ENCODE measurements around the gene ZNF628. TPM values are rescaled to one million over a fixed set of nuclear protein-coding genes. Genes with fewer than 3 reads are reported as not detected.

ZNF628 gene
- total RNA-seq, 1 experiment from 2014 or later = 12.3 TPM

GRCh38 chr19:55498246-55498840 is 21.9 kb downstream of the ZNF628 start:
- DNase-seq = no peak
- CTCF ChIA-PET = interaction anchor here (1.2 kb wide), 1 partner anchor 108 kb away, joined by 6 read pairs; the partner anchor contains the start of gene ZNF865
- no peaks in the 10 kb centered on the region for H3K36me3 ChIP-seq (ENCODE audit: control insufficient read depth, insufficient read depth, low read length)
- Mint-ChIP-seq H3K27me3 (ENCODE audit: insufficient read depth, unreplicated experiment) (peaks cover 3% of the 10 kb centered on the region), H3K4me1 (ENCODE audit: low read depth, unreplicated experiment) (peaks cover 20% of the 10 kb centered on the region), H3K4me3 (ENCODE audit: unreplicated experiment) (no peak overlapping the region), H3K9me3 (ENCODE audit: unreplicated experiment) (peaks cover 14% of the 10 kb centered on the region), H3K27ac (ENCODE audit: unreplicated experiment) (no peak overlapping the region), H3K36me3 (ENCODE audit: insufficient read depth, unreplicated experiment) (peaks cover 21% of the 10 kb centered on the region)
- TF ChIP-seq CTCF (IDR thresholded peaks at IDR 0.05; ENCODE audit: insufficient read depth in 1 of 2, low read depth in 1 of 2, low read length in 1 of 2, severe bottlenecking in 1 of 2, unreplicated experiment in 1 of 2) = no peak
- intact Hi-C loops (cut with micrococcal nuclease; ENCODE audit: unreplicated experiment) = no loop called here
- POLR2A ChIA-PET = no interaction called here
- peaks cover 5% of the 10 kb centered on the region for H3K4me1 ChIP-seq
- no TSS peak for BruUV-seq (replicated peaks)
- H3K9me3 ChIP-seq = no peaks in the 10 kb centered on the region
- H3K4me3 ChIP-seq (ENCODE audit: low read depth, low read length) = no peak overlapping the region
- H3K27me3 ChIP-seq (replicated peaks; ENCODE audit: control insufficient read depth, insufficient read depth, low read length) = no peaks in the 10 kb centered on the region

GRCh38 chr19:55500368-55500952 is 24.0 kb downstream of the ZNF628 start:
- no peak overlapping the region for H3K4me3 ChIP-seq (ENCODE audit: low read depth, low read length)
- DNase-seq = no peak
- Mint-ChIP-seq H3K27ac (ENCODE audit: unreplicated experiment) (no peak overlapping the region), H3K4me1 (ENCODE audit: low read depth, unreplicated experiment) (peaks cover 18% of the 10 kb centered on the region), H3K9me3 (ENCODE audit: unreplicated experiment) (peaks cover 18% of the 10 kb centered on the region), H3K27me3 (ENCODE audit: insufficient read depth, unreplicated experiment) (peaks cover 8% of the 10 kb centered on the region), H3K4me3 (ENCODE audit: unreplicated experiment) (no peak overlapping the region), H3K36me3 (ENCODE audit: insufficient read depth, unreplicated experiment) (peaks cover 20% of the 10 kb centered on the region)
- intact Hi-C loops (cut with micrococcal nuclease; ENCODE audit: unreplicated experiment) = loop anchor here (5.0 to 10.0 kb wide), 2 partner anchors 96 to 132 kb away; partner anchors contain the start of gene UBE2S
- no peaks in the 10 kb centered on the region for H3K27me3 ChIP-seq (replicated peaks; ENCODE audit: control insufficient read depth, insufficient read depth, low read length)
- POLR2A ChIA-PET = no interaction called here
- H3K36me3 ChIP-seq (ENCODE audit: control insufficient read depth, insufficient read depth, low read length) = no peaks in the 10 kb centered on the region
- H3K4me1 ChIP-seq = peaks cover 8% of the 10 kb centered on the region; the same call in 1 of the 2 replicates
- peaks cover 4% of the 10 kb centered on the region; the same call in 1 of the 2 replicates for H3K9me3 ChIP-seq
- no TSS peak for BruUV-seq (replicated peaks)
- no peak for TF ChIP-seq CTCF (IDR thresholded peaks at IDR 0.05; ENCODE audit: insufficient read depth in 1 of 2, low read depth in 1 of 2, low read length in 1 of 2, severe bottlenecking in 1 of 2, unreplicated experiment in 1 of 2)
- CTCF ChIA-PET = no interaction called here

GRCh38 chr19:55502197-55502952 is 26.0 kb downstream of the ZNF628 start:
- peaks cover 8% of the 10 kb centered on the region; the same call in 1 of the 2 replicates for H3K4me1 ChIP-seq
- Mint-ChIP-seq H3K4me1 (ENCODE audit: low read depth, unreplicated experiment) (peaks cover 18% of the 10 kb centered on the region), H3K4me3 (ENCODE audit: unreplicated experiment) (no peak overlapping the region), H3K9me3 (ENCODE audit: unreplicated experiment) (peaks cover 18% of the 10 kb centered on the region), H3K36me3 (ENCODE audit: insufficient read depth, unreplicated experiment) (peaks cover 20% of the 10 kb centered on the region), H3K27ac (ENCODE audit: unreplicated experiment) (no peak overlapping the region), H3K27me3 (ENCODE audit: insufficient read depth, unreplicated experiment) (peaks cover 8% of the 10 kb centered on the region)
- no peak for TF ChIP-seq CTCF (IDR thresholded peaks at IDR 0.05; ENCODE audit: insufficient read depth in 1 of 2, low read depth in 1 of 2, low read length in 1 of 2, severe bottlenecking in 1 of 2, unreplicated experiment in 1 of 2)
- H3K4me3 ChIP-seq (ENCODE audit: low read depth, low read length) = no peak overlapping the region
- H3K9me3 ChIP-seq = peaks cover 8% of the 10 kb centered on the region; the same call in 1 of the 2 replicates
- H3K27me3 ChIP-seq (replicated peaks; ENCODE audit: control insufficient read depth, insufficient read depth, low read length) = no peaks in the 10 kb centered on the region
- H3K36me3 ChIP-seq (ENCODE audit: control insufficient read depth, insufficient read depth, low read length) = no peaks in the 10 kb centered on the region
- no peak for DNase-seq
- TSS peak; percentile 46 for BruUV-seq (replicated peaks)
- intact Hi-C loops (cut with micrococcal nuclease; ENCODE audit: unreplicated experiment) = loop anchor here (5.0 to 10.0 kb wide), 2 partner anchors 98 to 130 kb away; partner anchors contain the start of gene UBE2S
- CTCF ChIA-PET = interaction anchor here (2.8 kb wide), 1 partner anchor 35 kb away, joined by 35 read pairs; no protein-coding TSS in a partner anchor
- POLR2A ChIA-PET = no interaction called here
